GM15510 (cell line): ENCODE measurements around the gene ATG5.

Source experiments
- POLR2A ChIP-seq: IDR thresholded peaks from 3 replicates; pipeline ENCODE4 v1.6.1; 2011; ENCODE audit warnings: borderline replicate concordance; ENCODE audit not compliant: insufficient read length; ENCODE audit errors: extremely low read depth

Gene ATG5

DNA sequence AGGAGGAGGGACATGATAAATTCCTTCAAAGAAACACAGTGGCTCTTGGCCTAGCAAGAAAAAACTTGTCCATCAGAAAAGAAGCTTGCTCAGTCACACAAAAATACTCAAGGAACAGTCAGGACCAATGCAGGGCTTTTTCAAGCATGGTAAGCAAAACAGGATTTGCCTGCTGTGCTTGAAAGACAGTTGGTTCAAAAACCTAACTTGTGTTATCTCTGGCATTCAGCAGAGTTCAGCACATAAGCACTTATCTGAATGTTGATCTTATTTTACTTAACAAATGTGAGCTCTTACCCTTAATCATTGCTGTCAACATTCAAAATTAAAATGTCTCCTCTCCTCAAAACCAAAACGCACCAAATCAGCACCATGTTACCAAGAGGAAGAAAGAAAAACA, 38.3 kb downstream of the ATG5 start:
- TF ChIP-seq POLR2A: no peak

DNA sequence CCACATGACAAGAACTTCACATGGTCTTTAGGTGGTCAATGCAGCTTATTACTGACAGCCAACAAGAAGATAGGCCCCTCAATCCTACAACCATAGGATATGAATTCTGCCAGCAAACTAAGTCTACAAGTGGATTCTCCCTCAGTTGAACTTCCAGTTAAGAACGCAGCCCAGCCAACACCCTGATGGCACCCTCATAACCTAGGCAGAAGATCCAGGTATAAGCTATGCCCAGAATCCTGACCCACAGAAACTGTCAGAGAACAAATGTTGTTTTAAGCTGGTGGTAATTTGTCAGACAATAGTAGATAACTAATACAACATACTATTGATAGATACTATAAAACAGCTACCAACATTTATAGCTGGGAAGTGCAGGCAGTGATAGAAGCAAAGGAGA, 38.8 kb downstream of the ATG5 start:
- no peak for TF ChIP-seq POLR2A

DNA sequence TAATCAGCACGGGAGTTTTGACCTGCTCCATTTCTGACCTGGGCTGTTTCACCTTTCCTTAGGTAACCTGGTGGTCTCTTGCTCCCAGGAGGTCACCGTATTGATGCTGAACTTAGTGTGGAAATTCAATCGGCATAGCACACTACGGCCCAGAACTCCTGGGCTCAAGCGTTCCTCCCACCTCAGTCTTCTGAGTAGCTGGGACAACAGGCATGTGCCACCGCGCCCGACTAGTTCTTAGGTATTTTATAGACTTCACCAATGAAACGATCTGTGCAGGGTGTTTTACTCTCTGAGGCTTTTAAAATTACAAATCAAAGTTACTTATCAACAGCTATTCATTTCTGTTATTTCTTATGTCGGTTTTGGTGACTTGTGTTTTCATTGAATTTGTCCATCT, 42.1 kb downstream of the ATG5 start:
- no peak for TF ChIP-seq POLR2A

DNA sequence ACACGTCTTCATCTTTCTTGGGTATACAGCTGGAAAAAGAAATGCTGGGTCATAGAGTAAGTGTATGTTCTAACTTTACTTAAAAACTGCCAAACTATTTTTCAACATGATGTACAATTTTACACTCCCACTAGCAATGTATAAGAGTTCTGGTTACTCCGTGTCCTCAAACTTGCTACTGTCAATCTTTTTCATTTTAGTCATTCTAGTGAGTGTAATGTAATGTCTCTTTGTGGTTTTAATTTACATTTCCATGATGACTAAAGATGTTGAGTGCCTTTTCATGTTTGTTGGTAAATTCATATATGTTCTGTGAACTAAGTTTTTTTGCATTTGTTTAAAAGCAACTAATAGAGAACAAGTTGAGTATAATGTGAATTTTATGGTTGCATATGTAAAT, 43.9 kb downstream of the ATG5 start:
- TF ChIP-seq POLR2A: no peak

DNA sequence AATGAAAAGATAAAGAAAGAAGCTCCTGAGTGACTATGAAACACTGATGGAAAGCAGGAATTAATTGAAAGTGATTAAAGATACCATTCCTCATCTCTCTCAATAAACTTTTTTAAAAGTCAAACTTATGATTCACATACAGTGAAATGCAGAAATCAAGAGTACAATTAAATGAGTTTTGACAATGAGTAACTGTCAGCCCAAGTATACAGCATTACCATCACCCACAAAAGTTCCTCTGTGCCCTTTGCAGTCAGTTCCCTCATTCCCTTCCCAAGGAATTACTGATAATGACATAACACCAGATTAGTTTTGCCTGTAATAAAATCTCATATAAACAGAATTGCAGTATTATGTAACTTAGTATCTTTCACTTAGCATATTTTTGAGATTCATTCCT, 44.5 kb downstream of the ATG5 start:
- no peak for TF ChIP-seq POLR2A

DNA sequence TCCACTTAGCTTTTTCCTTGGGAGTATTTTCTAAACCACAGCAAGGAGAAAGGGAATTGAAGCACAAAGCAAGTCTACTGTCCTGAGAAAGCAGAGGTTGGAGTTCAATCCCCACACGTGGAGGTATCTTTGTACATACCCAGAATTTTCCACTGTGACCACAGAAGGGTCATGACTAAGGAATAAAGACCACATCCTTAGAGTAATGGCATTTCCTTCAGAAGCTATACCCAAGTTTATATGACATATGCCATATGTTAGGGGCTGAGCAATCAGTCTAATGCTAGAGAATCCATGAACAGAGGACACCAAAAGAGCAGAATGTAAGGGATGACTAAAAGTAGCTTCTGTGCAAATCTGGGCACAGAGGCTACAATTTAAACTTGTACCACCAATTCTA, 46.4 kb downstream of the ATG5 start:
- no peak for TF ChIP-seq POLR2A

DNA sequence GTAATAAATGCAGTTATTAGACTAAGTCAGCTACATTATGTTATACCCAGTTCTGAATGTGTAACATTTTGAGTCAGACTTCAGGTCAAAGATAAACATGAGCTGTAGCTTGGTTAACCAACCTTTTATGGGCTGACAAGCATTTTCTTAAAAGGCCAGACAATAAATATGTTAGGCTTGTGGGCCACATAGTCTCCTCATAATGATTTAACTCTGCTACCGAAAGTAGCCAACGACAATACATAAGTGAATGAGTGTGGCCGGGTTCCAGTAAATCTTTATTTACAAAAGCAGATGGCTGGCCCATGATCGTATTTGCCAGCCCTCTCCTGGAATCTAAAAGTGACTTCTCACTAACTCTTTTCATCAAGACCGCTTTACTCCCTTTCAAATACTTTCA, 49.9 kb downstream of the ATG5 start:
- TF ChIP-seq POLR2A: no peak

DNA sequence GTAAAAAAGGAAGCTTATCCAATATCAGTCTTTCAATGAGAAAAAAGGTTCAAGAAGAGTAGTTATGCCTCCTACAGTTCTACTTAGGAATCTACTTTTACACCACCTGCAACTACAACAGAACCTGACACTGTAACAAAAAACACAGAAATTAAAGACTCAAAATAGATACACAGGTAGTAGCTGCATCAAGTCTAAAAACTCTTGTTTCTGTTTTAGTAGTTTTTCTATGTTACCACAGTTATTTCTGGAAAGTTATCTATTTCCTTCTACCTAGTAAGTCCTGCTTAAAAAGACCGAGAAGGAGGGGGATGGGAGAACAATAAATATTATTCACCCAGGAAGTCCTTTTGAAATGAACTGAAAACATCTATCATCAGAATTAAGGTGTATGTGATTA, 52.5 kb downstream of the ATG5 start:
- TF ChIP-seq POLR2A: no peak

DNA sequence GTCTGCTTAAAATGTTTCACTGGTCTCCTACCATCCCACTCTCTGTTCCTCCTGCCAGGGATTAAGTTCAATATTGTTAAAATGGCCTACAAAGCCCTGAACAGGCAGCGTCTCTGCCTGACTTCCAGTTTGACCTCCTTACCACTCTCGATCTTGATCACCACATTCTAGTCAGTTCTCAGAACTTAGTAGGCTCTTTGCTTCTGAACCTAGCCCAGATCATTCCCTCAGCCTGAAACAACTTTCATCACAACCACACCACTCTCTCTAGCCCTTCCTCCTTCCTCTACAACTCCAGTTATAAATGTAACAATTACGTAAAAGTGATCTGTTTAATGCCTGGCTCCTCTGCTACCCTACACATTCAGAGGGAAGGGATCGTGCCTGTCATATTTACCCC, 53.3 kb downstream of the ATG5 start:
- TF ChIP-seq POLR2A: no peak

DNA sequence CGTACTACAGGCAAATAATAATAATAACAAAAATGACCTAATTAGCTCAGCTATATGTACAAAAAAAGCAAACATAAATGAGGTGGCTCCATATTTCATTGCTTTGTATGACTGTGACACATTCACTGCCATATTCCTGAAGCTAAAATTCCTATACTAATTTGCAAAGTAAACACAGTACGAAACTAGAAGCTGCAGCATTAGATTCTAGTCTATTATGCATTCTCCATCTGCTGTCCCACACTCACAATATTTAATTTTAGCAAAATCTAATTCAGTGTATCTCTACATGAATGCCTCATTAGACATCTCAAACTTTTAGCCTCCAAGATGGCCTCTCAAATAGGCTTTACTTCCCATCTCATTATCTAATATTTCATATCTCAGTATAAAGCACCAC, 55.1 kb downstream of the ATG5 start:
- no peak for TF ChIP-seq POLR2A

DNA sequence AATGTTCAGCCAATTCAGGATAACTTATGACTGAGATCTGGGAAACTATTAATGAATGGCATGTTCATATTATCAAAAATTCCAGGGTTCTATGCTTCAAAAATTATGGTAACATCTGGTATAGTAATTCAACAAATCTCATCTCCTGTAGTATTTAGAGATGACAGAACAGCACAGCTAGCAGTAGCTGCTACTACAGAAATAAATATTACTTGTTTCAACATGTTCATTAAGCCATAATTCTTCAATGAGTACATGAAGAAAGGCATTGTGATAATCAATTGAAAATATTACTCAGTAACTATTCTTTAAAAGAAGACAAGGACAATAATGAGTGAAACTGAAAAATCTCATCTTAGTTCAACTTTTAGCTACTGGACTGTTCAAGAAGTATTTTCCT, 66.8 kb downstream of the ATG5 start:
- no peak for TF ChIP-seq POLR2A

DNA sequence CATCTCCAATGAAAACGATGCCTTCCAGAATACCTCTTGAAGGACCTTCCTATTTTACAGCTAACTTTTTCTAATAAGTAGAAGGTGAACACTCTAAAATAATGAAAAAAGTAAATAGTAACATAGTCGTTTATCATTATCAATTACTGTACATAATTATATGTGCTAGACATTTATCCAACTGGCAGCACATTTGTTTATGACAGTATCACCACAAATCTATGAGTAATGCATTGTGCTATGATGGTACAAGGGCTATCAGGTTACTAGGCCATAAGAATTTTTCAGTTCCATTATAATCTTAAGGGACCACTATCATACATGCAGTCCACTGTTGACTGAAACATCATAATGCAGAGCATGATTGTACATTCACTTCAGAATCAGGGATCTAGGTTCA, 68.4 kb downstream of the ATG5 start:
- TF ChIP-seq POLR2A: no peak

DNA sequence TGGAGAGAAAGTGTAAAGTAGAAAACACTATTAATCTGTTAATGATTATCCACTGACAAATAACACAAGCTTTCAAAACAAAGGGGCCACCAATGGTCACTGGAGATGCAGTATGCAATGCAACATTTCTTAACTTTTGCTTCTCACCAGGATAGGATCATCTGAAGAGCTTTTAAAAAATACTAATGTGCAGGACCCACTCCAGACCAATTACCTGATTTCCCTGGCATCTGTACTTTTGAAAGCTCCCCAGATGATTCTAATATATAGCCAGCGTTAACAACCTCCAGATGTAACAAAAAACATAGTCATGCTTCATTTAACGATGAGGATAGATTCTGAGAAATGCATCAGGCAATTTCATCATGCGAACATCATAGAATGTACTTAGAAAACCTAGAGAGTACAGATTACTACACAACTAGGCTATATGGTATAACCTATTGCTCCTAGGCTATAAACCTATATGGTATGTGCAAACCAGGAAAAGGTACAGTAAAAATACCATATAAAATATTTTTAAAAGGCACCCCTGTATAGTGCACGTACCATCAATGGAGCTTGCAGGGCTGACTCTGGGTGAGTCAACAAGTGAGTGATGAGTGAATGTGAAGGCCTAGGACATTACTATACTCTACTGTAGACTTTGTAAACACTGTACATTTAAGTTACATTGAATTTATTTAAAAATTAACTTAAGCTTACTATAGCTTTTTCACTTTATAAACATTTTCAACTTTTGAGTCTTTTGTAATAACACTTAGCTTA, 69.2 kb downstream of the ATG5 start:
- no peak for TF ChIP-seq POLR2A

DNA sequence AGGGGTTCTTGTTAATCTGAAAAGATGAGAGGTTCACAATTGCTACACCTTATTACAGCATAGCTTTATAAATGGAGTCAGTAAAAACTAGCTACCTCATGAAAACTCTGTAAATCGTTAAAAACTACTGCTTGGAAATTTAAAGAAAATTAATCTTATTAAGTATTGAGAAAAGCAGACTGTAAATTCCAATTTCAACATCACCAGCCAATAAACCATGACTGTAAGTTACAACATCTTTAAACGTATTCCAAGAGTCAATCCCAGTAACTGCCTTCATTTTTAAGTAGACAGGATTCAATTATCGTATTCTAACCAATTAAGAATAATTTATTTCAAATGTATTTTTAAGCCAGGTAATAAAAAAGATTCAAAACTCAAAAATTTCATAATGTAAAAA, 70.3 kb downstream of the ATG5 start:
- TF ChIP-seq POLR2A: no peak

DNA sequence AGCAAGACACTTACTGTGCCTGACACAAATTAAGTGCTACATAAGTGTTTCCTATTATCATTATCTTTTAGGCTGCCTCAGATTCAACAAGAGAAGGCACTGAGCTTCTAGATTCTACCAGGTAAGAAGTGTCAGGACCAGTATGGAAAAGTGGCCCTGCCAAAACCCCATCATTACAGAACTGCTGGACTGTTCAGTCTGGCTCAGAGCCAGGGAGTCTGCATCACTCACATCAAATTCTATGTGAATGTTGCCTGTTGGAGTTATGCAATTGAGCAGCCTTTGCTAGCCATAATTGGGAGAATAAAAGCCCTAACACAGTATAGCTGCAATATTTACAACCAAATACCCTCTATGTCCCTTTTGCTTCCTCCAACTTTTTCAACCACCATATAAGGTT, 70.9 kb downstream of the ATG5 start:
- no peak for TF ChIP-seq POLR2A

DNA sequence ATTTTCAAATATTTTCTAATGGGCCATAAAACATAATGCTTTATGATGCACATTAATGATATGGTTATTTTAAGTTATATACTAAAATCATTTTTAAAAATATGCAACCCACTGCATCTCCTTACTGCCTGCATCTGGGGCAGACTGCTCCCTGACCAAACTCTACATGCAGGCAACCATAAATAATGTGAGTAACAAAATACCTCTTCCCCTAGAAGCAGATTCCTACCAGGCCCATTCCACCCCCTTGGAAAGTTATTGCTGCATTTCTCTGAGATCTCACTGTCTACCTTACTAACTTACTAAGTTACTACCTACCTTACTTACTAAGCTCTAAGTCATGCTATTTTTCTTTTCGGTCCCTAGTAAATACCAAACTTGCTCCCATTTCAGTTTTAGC, 71.8 kb downstream of the ATG5 start:
- no peak for TF ChIP-seq POLR2A

DNA sequence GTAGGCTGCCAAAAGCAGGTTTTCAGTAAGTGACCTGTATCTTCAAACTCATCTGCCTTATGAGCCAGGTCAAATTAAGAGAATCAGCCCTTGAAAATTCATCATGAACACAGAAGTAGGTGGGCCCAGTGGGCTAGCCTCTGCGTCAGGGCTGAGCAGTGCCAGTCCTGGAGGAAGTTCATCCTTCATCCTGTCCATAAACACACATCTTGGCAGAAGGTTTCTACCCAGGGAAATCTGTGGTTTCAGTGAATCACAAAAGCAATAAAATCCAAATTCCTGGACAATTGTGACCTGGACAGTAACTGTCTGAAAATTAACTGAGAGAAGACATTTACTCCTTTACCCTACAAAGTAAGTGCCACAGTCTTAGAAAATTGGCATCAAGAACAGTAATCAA, 72.4 kb downstream of the ATG5 start:
- TF ChIP-seq POLR2A: no peak

DNA sequence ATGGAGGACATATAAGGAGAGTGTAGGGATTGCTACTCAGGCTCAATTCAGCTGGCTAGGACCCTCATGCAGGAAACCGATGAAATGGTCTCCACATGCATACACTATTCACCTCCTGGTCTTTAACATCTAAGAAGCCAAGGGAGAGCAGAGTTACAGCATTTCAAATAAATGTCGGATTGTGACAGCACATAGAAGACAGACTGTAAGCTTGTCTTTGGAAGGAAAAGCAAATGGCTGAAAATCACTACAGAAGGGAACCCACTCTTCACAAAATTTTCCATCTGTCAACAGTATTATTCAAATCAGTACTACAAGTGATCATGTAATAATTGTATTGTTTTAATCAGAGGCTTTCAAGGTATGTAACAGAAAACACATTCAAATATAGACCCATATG, 72.9 kb downstream of the ATG5 start:
- TF ChIP-seq POLR2A: no peak

DNA sequence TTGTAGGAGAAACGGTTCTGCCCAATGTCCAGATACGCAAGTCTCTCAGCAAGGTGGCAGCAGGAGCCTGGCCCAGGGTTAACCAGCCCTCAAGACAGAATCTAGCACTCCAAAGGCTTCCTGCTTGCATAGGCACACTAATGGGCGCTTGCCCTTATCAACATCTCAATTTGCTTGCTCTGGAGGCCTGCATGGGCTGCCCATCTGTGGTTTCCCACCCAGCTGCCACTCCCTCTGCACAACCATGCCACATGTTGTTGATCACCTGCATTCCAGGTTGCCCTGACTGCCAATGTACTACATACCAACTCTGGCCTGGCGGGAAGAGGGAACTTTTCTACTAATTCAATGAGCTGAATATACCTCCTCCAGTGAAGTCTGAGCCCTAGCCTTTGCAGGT, 74.6 kb downstream of the ATG5 start:
- TF ChIP-seq POLR2A: no peak
